ENCODE results near the gene USP6. TPM values are rescaled to one million over a fixed set of nuclear protein-coding genes. Genes with fewer than 3 reads are reported as not detected.
A peak's percentile ranks its signal among the peaks of the same experiment; 100 is the strongest.
"Not testable (repeated sequence)": the region's sequence is repeated elsewhere in the genome, so short reads cannot be mapped to it uniquely, and the experiment has no call there.

Gene USP6
- total RNA-seq, 1 experiment from 2014 or later, result not detected

- peaks cover 4% of the 10 kb centered on the region for H3K27me3 Mint-ChIP-seq (ENCODE audit: insufficient read depth, unreplicated experiment)
- no TSS peak for BruUV-seq (replicated peaks)
- H3K4me3 Mint-ChIP-seq (ENCODE audit: unreplicated experiment), result no peak overlapping the region
- CTCF ChIA-PET, result interaction anchor here (0.6 kb wide), 1 partner anchor 524 kb away, joined by 5 read pairs; no protein-coding TSS in a partner anchor
- H3K9me3 Mint-ChIP-seq (ENCODE audit: unreplicated experiment), result no peaks in the 10 kb centered on the region
- H3K36me3 Mint-ChIP-seq (ENCODE audit: insufficient read depth, unreplicated experiment), result no peaks in the 10 kb centered on the region
- H3K4me1 Mint-ChIP-seq (ENCODE audit: insufficient read depth, unreplicated experiment), result no peaks in the 10 kb centered on the region
- intact Hi-C loops (cut with micrococcal nuclease), result no loop called here
- no peak for DNase-seq (ENCODE audit: unreplicated experiment)
- H3K27ac Mint-ChIP-seq (ENCODE audit: low read depth, unreplicated experiment), result peak overlapping the region; percentile 41
- POLR2A ChIA-PET, result no interaction called here
- no peak for TF ChIP-seq CTCF (IDR thresholded peaks at IDR 0.05; ENCODE audit: unreplicated experiment)
Observed at GRCh38 chr17:5131146-5131715, 15.4 kb downstream of the USP6 start.

- H3K4me3 Mint-ChIP-seq (ENCODE audit: unreplicated experiment); POLR2A ChIA-PET; BruUV-seq (replicated peaks); H3K9me3 Mint-ChIP-seq (ENCODE audit: unreplicated experiment); H3K4me1 Mint-ChIP-seq (ENCODE audit: insufficient read depth, unreplicated experiment); CTCF ChIA-PET; intact Hi-C loops (cut with micrococcal nuclease); H3K36me3 Mint-ChIP-seq (ENCODE audit: insufficient read depth, unreplicated experiment); DNase-seq (ENCODE audit: unreplicated experiment); H3K27me3 Mint-ChIP-seq (ENCODE audit: insufficient read depth, unreplicated experiment): not testable (repeated sequence)
- H3K27ac Mint-ChIP-seq (ENCODE audit: low read depth, unreplicated experiment), result peak overlapping the region; percentile 41
Observed at GRCh38 chr17:5131799-5132502, 16.1 kb downstream of the USP6 start.

- BruUV-seq (replicated peaks); intact Hi-C loops (cut with micrococcal nuclease); H3K9me3 Mint-ChIP-seq (ENCODE audit: unreplicated experiment); H3K4me1 Mint-ChIP-seq (ENCODE audit: insufficient read depth, unreplicated experiment); CTCF ChIA-PET; H3K27ac Mint-ChIP-seq (ENCODE audit: low read depth, unreplicated experiment); DNase-seq (ENCODE audit: unreplicated experiment); POLR2A ChIA-PET; H3K27me3 Mint-ChIP-seq (ENCODE audit: insufficient read depth, unreplicated experiment); H3K36me3 Mint-ChIP-seq (ENCODE audit: insufficient read depth, unreplicated experiment); H3K4me3 Mint-ChIP-seq (ENCODE audit: unreplicated experiment): not testable (repeated sequence)
Observed at GRCh38 chr17:5132503-5133225, 16.8 kb downstream of the USP6 start.

GRCh38 chr17:5133311-5133710 lies 17.5 kb downstream of the USP6 start:
- TF ChIP-seq CTCF (IDR thresholded peaks at IDR 0.05; ENCODE audit: unreplicated experiment), result no peak
- CTCF ChIA-PET, result no interaction called here
- Mint-ChIP-seq H3K4me3 (ENCODE audit: unreplicated experiment) (no peak overlapping the region), H3K27ac (ENCODE audit: low read depth, unreplicated experiment) (no peak overlapping the region), H3K36me3 (ENCODE audit: insufficient read depth, unreplicated experiment) (no peaks in the 10 kb centered on the region), H3K9me3 (ENCODE audit: unreplicated experiment) (no peaks in the 10 kb centered on the region), H3K4me1 (ENCODE audit: insufficient read depth, unreplicated experiment) (no peaks in the 10 kb centered on the region), H3K27me3 (ENCODE audit: insufficient read depth, unreplicated experiment) (no peaks in the 10 kb centered on the region)
- POLR2A ChIA-PET, result no interaction called here
- no peak for DNase-seq (ENCODE audit: unreplicated experiment)
- intact Hi-C loops (cut with micrococcal nuclease), result no loop called here
- no TSS peak for BruUV-seq (replicated peaks)

GRCh38 chr17:5133961-5134360 lies 18.1 kb downstream of the USP6 start:
- intact Hi-C loops (cut with micrococcal nuclease); H3K4me1 Mint-ChIP-seq (ENCODE audit: insufficient read depth, unreplicated experiment); H3K36me3 Mint-ChIP-seq (ENCODE audit: insufficient read depth, unreplicated experiment); H3K4me3 Mint-ChIP-seq (ENCODE audit: unreplicated experiment); H3K27me3 Mint-ChIP-seq (ENCODE audit: insufficient read depth, unreplicated experiment); BruUV-seq (replicated peaks); CTCF ChIA-PET; H3K9me3 Mint-ChIP-seq (ENCODE audit: unreplicated experiment); POLR2A ChIA-PET; H3K27ac Mint-ChIP-seq (ENCODE audit: low read depth, unreplicated experiment); DNase-seq (ENCODE audit: unreplicated experiment): not testable (repeated sequence)

- DNase-seq (ENCODE audit: unreplicated experiment); BruUV-seq (replicated peaks); intact Hi-C loops (cut with micrococcal nuclease); POLR2A ChIA-PET; H3K9me3 Mint-ChIP-seq (ENCODE audit: unreplicated experiment); H3K36me3 Mint-ChIP-seq (ENCODE audit: insufficient read depth, unreplicated experiment); H3K4me1 Mint-ChIP-seq (ENCODE audit: insufficient read depth, unreplicated experiment); CTCF ChIA-PET; H3K27me3 Mint-ChIP-seq (ENCODE audit: insufficient read depth, unreplicated experiment); H3K4me3 Mint-ChIP-seq (ENCODE audit: unreplicated experiment); H3K27ac Mint-ChIP-seq (ENCODE audit: low read depth, unreplicated experiment): not testable (repeated sequence)
Observed at GRCh38 chr17:5134571-5134970, 18.7 kb downstream of the USP6 start.

- H3K4me1 Mint-ChIP-seq (ENCODE audit: insufficient read depth, unreplicated experiment); intact Hi-C loops (cut with micrococcal nuclease); H3K27me3 Mint-ChIP-seq (ENCODE audit: insufficient read depth, unreplicated experiment); CTCF ChIA-PET; H3K9me3 Mint-ChIP-seq (ENCODE audit: unreplicated experiment); H3K4me3 Mint-ChIP-seq (ENCODE audit: unreplicated experiment); POLR2A ChIA-PET; H3K27ac Mint-ChIP-seq (ENCODE audit: low read depth, unreplicated experiment); DNase-seq (ENCODE audit: unreplicated experiment); H3K36me3 Mint-ChIP-seq (ENCODE audit: insufficient read depth, unreplicated experiment); BruUV-seq (replicated peaks): not testable (repeated sequence)
Observed at GRCh38 chr17:5135131-5135712, 19.4 kb downstream of the USP6 start.

Measured in MCF 10A (cell line).